Measurements from ENCODE around the gene NGFR. TPM values are rescaled to one million over a fixed set of nuclear protein-coding genes. Genes with fewer than 3 reads are reported as not detected.

Gene NGFR
- total and polyA plus RNA-seq, 9 of the 15 experiments (the other 6 are each of a cell fraction or from before 2014, with no cell fraction given) = 0.07 to 0.23 (median 0.13) TPM; not detected in 4

DNA sequence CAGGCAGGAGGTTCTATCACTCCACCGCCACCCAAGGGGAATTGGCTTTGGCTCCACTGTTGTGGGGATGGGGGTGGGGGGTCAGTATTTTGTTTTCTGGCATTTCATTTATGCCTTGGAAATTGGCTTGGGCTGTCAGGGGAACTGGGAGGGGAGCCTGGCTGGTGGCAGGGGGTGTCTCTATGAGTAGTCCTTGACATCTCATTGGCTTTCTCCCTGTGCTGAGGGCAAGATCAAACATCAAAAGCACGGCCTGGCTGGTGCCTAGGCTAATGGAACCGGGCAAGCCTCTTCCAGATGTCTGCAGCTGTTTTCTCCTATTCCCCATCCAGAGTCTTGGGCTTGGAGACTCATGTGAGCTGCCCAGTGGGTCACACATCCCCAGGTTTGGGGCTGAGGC lies 17.4 kb upstream of the NGFR start:
- no TSS peak for BruUV-seq (replicated peaks)
- H3K4me3 ChIP-seq = no peak overlapping the region
- no peak overlapping the region for H2AFZ ChIP-seq (ENCODE audit: low read depth, low read length)
- POLR2A ChIA-PET = no interaction called here
- no peak overlapping the region for H3K4me2 ChIP-seq (ENCODE audit: insufficient read depth, low read length)
- H3K27ac ChIP-seq (ENCODE audit: extremely low read depth, low read depth, low read length) = no peak overlapping the region
- H3K79me2 ChIP-seq (ENCODE audit: control insufficient read depth, insufficient read depth, low read length) = no peaks in the 10 kb centered on the region
- CTCF ChIA-PET (ENCODE audit: low intra/inter-chr PET ratio) = no interaction called here
- 0% methylated on average over 3 of the region's 3 CpGs for WGBS (ENCODE audit: insufficient coverage, low coverage, missing lambda C conversion rate)
- intact Hi-C loops (cut with micrococcal nuclease) = no loop called here
- in situ Hi-C loops (cut with MboI) = no loop called here
- peaks cover 6% of the 10 kb centered on the region; the same call in 1 of the 2 replicates for H4K20me1 ChIP-seq (replicated peaks; ENCODE audit: control insufficient read depth, insufficient read depth, low read length)
- DNase-seq (ENCODE audit: extremely low read depth in 1 of 4, low spot score in 3 of 4) = no peak
- peaks cover 10 to 34% of the 10 kb centered on the region in 2 experiments; a peak in 3 of 5 replicates for H3K27me3 ChIP-seq (ENCODE audit: control insufficient read depth in 2 of 2, insufficient read depth in 2 of 2, low read length in 2 of 2)
- H3K4me1 ChIP-seq (replicated peaks in 1 of 2; ENCODE audit: control insufficient read depth in 2 of 2, insufficient read depth in 2 of 2, low read length in 2 of 2) = peaks cover 3 to 8% of the 10 kb centered on the region in 2 experiments; a peak in 3 of 5 replicates
- H3K36me3 ChIP-seq (ENCODE audit: control insufficient read depth, insufficient read depth, low read length) = no peaks in the 10 kb centered on the region
- no peaks in the 10 kb centered on the region for H3K9me1 ChIP-seq (ENCODE audit: control insufficient read depth, insufficient read depth, low read length)
- no peaks in the 10 kb centered on the region for H3K9me3 ChIP-seq (replicated peaks; ENCODE audit: control insufficient read depth, insufficient read depth, low read depth, low read length)
- no peak for ATAC-seq
- no peak overlapping the region for H3K9ac ChIP-seq (ENCODE audit: insufficient read depth in 1 of 2, low read depth in 2 of 2, low read length in 2 of 2)
- FAIRE-seq = no peak
- TF ChIP-seq E2F3 (CRISPR knock-in tag; IDR thresholded peaks at IDR 0.05) = no peak
- TF ChIP-seq RNF2 (IDR thresholded peaks at IDR 0.05) = no peak
- no peak for TF ChIP-seq TAL1 (IDR thresholded peaks at IDR 0.05)
- TF ChIP-seq, protein P1, sequence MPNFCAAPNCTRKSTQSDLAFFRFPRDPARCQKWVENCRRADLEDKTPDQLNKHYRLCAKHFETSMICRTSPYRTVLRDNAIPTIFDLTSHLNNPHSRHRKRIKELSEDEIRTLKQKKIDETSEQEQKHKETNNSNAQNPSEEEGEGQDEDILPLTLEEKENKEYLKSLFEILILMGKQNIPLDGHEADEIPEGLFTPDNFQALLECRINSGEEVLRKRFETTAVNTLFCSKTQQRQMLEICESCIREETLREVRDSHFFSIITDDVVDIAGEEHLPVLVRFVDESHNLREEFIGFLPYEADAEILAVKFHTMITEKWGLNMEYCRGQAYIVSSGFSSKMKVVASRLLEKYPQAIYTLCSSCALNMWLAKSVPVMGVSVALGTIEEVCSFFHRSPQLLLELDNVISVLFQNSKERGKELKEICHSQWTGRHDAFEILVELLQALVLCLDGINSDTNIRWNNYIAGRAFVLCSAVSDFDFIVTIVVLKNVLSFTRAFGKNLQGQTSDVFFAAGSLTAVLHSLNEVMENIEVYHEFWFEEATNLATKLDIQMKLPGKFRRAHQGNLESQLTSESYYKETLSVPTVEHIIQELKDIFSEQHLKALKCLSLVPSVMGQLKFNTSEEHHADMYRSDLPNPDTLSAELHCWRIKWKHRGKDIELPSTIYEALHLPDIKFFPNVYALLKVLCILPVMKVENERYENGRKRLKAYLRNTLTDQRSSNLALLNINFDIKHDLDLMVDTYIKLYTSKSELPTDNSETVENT (CRISPR knock-in tag; IDR thresholded peaks at IDR 0.05) = no peak
- TF ChIP-seq, protein P2, sequence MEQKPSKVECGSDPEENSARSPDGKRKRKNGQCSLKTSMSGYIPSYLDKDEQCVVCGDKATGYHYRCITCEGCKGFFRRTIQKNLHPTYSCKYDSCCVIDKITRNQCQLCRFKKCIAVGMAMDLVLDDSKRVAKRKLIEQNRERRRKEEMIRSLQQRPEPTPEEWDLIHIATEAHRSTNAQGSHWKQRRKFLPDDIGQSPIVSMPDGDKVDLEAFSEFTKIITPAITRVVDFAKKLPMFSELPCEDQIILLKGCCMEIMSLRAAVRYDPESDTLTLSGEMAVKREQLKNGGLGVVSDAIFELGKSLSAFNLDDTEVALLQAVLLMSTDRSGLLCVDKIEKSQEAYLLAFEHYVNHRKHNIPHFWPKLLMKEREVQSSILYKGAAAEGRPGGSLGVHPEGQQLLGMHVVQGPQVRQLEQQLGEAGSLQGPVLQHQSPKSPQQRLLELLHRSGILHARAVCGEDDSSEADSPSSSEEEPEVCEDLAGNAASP (IDR thresholded peaks at IDR 0.05) = no peak
- TF ChIP-seq SIN3A (IDR thresholded peaks at IDR 0.05; ENCODE audit: borderline replicate concordance in 2 of 2, control insufficient read depth in 1 of 2, low read depth in 2 of 2, low read length in 2 of 2) = no peak
- no peak for TF ChIP-seq KDM1A (IDR thresholded peaks at IDR 0.05)
- TF ChIP-seq, protein P3, sequence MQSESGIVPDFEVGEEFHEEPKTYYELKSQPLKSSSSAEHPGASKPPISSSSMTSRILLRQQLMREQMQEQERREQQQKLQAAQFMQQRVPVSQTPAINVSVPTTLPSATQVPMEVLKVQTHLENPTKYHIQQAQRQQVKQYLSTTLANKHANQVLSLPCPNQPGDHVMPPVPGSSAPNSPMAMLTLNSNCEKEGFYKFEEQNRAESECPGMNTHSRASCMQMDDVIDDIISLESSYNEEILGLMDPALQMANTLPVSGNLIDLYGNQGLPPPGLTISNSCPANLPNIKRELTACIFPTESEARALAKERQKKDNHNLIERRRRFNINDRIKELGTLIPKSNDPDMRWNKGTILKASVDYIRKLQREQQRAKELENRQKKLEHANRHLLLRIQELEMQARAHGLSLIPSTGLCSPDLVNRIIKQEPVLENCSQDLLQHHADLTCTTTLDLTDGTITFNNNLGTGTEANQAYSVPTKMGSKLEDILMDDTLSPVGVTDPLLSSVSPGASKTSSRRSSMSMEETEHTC (IDR thresholded peaks at IDR 0.05) = no peak
- no peak for TF ChIP-seq SNRNP70 (optimal IDR thresholded peaks at IDR 0.05; ENCODE audit: low read depth, low read length)
- TF ChIP-seq ZNF551 (CRISPR knock-in tag; IDR thresholded peaks at IDR 0.05) = no peak
- TF ChIP-seq, protein P4, sequence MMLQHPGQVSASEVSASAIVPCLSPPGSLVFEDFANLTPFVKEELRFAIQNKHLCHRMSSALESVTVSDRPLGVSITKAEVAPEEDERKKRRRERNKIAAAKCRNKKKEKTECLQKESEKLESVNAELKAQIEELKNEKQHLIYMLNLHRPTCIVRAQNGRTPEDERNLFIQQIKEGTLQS (IDR thresholded peaks at IDR 0.05) = no peak
- TF ChIP-seq, protein P4 (CRISPR knock-in tag; conservative IDR thresholded peaks at IDR 0.05) = no peak
- TF ChIP-seq, protein P5, sequence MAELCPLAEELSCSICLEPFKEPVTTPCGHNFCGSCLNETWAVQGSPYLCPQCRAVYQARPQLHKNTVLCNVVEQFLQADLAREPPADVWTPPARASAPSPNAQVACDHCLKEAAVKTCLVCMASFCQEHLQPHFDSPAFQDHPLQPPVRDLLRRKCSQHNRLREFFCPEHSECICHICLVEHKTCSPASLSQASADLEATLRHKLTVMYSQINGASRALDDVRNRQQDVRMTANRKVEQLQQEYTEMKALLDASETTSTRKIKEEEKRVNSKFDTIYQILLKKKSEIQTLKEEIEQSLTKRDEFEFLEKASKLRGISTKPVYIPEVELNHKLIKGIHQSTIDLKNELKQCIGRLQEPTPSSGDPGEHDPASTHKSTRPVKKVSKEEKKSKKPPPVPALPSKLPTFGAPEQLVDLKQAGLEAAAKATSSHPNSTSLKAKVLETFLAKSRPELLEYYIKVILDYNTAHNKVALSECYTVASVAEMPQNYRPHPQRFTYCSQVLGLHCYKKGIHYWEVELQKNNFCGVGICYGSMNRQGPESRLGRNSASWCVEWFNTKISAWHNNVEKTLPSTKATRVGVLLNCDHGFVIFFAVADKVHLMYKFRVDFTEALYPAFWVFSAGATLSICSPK (IDR thresholded peaks at IDR 0.05; ENCODE audit: borderline replicate concordance) = no peak
- TF ChIP-seq, protein P6, sequence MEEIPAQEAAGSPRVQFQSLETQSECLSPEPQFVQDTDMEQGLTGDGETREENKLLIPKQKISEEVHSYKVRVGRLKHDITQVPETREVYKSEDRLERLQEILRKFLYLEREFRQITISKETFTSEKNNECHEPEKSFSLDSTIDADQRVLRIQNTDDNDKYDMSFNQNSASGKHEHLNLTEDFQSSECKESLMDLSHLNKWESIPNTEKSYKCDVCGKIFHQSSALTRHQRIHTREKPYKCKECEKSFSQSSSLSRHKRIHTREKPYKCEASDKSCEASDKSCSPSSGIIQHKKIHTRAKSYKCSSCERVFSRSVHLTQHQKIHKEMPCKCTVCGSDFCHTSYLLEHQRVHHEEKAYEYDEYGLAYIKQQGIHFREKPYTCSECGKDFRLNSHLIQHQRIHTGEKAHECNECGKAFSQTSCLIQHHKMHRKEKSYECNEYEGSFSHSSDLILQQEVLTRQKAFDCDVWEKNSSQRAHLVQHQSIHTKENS (CRISPR knock-in tag; IDR thresholded peaks at IDR 0.05) = no peak
